ELR (cell line): ENCODE results near the gene PSMD9.
A peak's percentile ranks its signal among the peaks of the same experiment; 100 is the strongest.
"Not testable (repeated sequence)": the region's sequence is repeated elsewhere in the genome, so short reads cannot be mapped to it uniquely, and the experiment has no call there.

Experiments
- DNase-seq: peaks from one replicate; pipeline ENCODE4 v3.0.0-alpha.2; 2015; ENCODE audit warnings: low read depth

PSMD9 gene

GRCh38 chr12:121888478-121889273 lies at the start of gene PSMD9:
TSS of gene PSMD9 (plus strand) at chr12:121888790. CDS start at chr12:121888857, 67 bp downstream.
- DNase-seq, result peak; percentile 99

GRCh38 chr12:121839106-121839992 lies 49.2 kb upstream of the PSMD9 start:
- peak; percentile 98 for DNase-seq

GRCh38 chr12:121839993-121840761 lies 48.4 kb upstream of the PSMD9 start:
- DNase-seq, result no peak

GRCh38 chr12:121843236-121843982 lies 45.2 kb upstream of the PSMD9 start:
- no peak for DNase-seq

- no peak for DNase-seq
Measured at GRCh38 chr12:121845701-121846100, 42.9 kb upstream of the PSMD9 start.

GRCh38 chr12:121849211-121849610 lies 39.4 kb upstream of the PSMD9 start:
- DNase-seq, result no peak

GRCh38 chr12:121849665-121850064 lies 38.9 kb upstream of the PSMD9 start:
- DNase-seq, result no peak

- not testable (repeated sequence) for DNase-seq
Measured at GRCh38 chr12:121852392-121852791, 36.2 kb upstream of the PSMD9 start.

GRCh38 chr12:121857322-121858246 lies 31.0 kb upstream of the PSMD9 start:
- no peak for DNase-seq

GRCh38 chr12:121858318-121858661 lies 30.3 kb upstream of the PSMD9 start:
- no peak for DNase-seq

GRCh38 chr12:121858662-121859572 lies 29.7 kb upstream of the PSMD9 start, which contains the start of gene HPD:
TSS of gene HPD (minus strand) at chr12:121858859. CDS start at chr12:121858823, 36 bp downstream.
- DNase-seq, result peak; percentile 79

- DNase-seq, result no peak
Measured at GRCh38 chr12:121860257-121860656, 28.3 kb upstream of the PSMD9 start.

- not testable (repeated sequence) for DNase-seq
Measured at GRCh38 chr12:121860699-121861098, 27.9 kb upstream of the PSMD9 start.

GRCh38 chr12:121861636-121862254 lies 26.8 kb upstream of the PSMD9 start:
- no peak for DNase-seq

- DNase-seq, result no peak
Measured at GRCh38 chr12:121866331-121866730, 22.3 kb upstream of the PSMD9 start.

GRCh38 chr12:121869229-121869628 lies 19.4 kb upstream of the PSMD9 start:
- DNase-seq, result not testable (repeated sequence)

- DNase-seq, result no peak
Measured at GRCh38 chr12:121871467-121871866, 17.1 kb upstream of the PSMD9 start.

GRCh38 chr12:121872546-121873215 lies 15.9 kb upstream of the PSMD9 start:
- DNase-seq, result peak; percentile 87
